Glomerular visceral epithelial cell (primary cell): ENCODE measurements around the gene TENM3.

Source experiments
- DNase-seq: peaks from one replicate; pipeline ENCODE4 v3.0.0-alpha.2; 2016; ENCODE audit errors: extremely low spot score

The TENM3 gene

GRCh38 chr4:182400790-182401189, 157.6 kb downstream of the TENM3 start:
- no peak for DNase-seq

DNA sequence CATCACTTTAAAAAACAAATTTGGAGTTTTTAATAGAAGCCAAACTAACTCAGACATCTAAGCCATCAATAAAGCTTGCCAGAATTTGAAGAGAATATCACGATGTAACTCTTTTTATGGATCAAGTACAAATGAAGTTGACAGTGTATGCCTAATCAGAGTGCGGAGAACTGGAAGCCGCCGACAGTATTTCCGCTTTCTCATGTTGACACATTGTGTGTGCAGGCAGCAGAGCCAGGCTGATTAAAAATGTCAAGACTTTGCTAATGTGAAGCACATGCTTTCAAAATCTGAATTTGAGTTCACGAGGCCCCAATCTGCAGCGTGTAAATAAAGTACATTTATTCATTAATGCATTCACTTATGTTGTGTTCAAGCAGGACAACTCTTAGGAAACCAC, 161.2 kb downstream of the TENM3 start:
- DNase-seq, result no peak

DNA sequence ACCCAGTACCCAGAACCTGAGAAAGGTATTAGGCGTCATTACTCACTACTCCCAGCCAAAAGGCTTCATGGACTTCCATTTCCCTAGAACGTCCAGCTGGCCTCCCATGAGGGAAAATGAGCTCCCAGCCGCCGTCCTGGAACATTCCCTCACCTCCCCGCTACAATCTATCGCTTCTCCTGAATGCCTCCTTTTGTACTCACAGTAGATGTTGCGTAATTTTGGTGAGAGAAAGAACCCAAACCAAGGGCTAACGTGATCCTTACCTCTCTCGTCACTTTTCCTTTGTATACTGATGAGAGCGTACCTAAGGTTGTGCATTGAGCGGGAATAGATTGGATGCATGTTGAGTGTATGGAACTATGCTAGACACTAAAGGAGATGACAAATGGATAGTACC, 161.9 kb downstream of the TENM3 start:
- no peak for DNase-seq

GRCh38 chr4:182409271-182409670, 166.1 kb downstream of the TENM3 start:
- DNase-seq, result no peak

GRCh38 chr4:182411391-182411790, 168.2 kb downstream of the TENM3 start:
- DNase-seq, result no peak

DNA sequence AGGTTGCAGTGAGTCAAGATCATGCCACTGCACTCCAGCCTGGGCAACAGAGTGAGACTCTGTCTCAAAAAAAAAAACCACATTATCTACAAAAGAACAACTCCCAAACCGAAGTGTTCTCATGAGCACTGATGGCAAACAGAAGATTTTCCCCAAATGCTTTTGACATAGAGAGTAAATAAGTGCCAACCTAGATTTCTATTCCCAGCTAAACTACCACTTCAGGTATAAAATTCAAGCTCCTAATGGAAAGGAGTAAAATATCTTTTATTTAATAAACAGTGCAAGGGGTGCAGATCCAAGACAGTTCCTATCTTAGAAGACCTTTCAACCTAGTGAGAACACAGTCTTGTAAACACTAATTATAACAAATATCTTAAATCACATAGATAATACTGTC, 170.3 kb downstream of the TENM3 start:
- no peak for DNase-seq

DNA sequence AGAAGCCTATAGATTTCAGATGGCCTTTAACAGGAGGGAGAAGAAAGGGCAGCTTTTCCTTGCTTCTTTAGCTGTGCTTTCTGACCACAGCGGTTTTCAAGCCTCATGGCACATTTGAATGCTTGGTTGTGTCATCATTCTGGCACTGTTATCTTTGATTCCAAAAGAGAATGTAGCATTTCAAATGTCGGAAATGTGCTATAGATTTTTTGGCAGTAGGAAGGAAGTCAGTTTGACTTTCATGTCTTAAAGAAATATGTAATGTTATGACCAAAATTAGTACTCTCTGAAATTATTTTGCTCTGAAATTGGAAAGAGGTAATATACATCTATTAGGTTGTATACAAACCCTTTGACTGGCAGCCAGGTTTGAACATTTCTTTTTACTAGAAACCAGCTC, 171.9 kb downstream of the TENM3 start:
- DNase-seq, result no peak

DNA sequence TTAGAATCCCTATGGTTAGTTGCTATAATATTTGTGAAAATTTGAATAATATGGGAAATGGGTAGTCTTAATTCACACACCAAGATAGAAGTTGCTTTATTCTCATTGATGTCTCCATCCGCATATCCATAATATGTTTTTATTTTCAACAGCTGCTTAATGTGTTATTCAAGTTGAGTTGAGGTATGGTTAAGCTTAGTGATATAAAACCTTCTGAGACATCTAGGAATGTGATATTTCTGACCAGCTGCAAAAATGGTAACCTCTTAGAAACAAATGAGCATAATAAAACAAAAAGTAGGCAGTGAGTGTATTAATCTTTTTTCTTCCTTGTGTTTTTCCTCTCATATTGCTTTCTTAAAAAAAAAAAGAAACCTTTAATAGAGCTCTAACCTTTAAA, 172.9 kb downstream of the TENM3 start:
- DNase-seq, result no peak

- no peak for DNase-seq
Observed at GRCh38 chr4:182418054-182418734, 175.0 kb downstream of the TENM3 start.

DNA sequence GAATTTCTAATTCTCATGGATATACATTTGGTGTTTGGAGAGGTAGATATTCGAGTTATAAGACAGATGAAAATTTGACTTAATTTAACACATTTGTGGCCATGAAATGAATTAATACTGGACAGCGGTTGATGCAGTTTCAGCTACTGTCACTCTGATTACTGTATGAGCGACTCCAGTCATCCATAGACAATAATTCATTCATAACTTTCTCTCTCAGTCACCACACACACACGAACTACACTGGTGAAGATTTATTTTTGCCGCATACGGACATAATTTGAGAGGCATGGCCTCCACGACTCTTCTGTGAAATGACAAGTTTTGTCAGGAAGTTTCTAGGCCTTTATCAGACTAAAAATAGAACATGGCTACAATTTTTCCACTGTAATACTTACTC, 177.0 kb downstream of the TENM3 start:
- no peak for DNase-seq

DNA sequence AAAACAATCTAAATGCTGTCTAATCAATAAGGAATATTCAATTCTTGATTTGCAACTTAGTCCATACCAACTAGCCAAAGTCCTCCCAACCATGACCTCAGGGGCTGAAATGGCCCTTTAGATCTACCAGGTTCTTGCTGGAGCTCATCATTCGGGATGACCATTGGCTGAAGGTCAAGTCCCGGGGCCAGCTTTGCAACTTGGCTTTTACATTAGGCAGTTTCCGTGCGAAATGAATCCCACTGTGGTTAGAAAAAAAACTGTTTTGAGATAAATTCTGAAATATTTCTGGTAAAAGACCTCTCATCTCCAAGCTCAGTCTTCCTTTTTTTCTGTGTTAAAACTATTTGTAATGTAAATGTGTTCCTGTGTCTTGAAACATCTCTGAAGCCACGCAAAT, 178.6 kb downstream of the TENM3 start:
- no peak for DNase-seq

DNA sequence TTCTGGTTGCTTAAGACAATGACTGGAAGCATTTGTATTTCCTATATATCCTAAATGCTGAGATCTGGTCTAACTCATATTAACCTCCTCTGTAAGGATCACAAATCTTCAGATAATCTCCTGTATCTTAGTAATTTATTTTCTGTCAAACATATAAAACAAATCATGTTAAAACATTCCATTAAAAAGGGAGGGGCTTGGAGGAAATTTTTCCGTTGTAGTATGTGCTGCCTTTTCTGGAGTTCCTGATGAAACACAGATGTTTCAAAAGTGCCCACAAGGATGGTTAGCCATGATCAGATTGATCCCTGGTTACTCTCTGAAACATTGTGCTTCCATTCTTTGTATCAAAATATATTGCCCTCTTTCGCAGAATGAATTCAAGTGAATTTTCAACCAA, 182.1 kb downstream of the TENM3 start:
- DNase-seq, result no peak

DNA sequence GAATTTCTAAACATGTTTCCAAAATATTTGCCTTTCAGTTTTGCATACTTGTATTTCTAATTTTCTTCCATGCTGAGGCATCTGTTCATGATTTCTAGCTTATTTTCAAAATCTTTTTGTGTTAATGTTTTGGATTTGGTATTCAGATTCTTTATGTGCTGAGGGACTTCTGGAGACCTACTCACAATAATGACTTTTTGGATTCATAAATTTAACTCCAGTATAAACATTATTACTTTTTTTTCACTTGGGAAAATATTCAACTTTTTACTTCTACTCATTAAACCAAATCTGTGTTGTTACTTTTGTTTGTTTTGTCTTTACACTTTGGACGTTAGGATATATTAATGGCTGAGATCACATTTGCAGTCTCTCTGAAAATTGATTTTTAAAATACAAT, 183.7 kb downstream of the TENM3 start:
- DNase-seq, result no peak

GRCh38 chr4:182427554-182427953, 184.4 kb downstream of the TENM3 start:
- no peak for DNase-seq

DNA sequence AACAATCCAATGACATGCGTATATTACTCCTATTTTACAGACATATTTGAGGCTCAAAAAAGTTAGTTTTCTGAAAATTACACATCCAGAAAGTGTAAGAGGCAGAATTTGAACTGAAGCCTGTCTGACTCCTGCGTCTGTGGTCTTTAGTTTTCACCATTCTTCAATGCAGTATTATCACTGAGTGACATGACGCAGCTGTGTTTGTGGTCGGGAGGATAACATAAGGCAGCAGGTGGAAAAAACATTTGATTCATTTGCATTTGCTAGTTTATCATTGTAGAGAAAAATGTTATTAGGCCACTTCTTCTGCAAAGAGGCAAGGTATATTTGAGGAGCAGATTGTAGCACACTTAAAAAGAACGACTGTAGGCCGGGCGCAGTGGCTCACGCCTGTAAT, 186.7 kb downstream of the TENM3 start:
- DNase-seq, result no peak

GRCh38 chr4:182432819-182433218, 189.6 kb downstream of the TENM3 start:
- DNase-seq, result no peak

DNA sequence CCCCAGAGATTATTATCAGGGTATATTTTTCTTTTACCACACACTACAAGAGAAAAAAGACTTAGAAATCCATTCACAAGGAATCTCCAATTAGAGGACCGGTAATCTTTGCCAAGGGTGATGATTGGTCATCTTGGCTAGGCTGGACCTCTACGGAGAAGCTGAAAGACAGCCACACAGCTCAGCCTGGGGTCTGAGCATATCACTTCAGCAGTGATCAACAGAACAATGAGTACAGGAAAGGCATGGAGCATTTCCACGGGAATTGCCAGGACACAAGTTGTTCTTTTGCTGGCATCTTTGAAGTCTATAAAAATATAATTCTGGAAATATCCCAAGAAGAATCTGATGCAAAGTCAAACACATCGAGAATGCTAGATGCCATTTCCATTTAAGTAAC, 191.5 kb downstream of the TENM3 start:
- no peak for DNase-seq

- no peak for DNase-seq
Observed at GRCh38 chr4:182435401-182435800, 192.2 kb downstream of the TENM3 start.

DNA sequence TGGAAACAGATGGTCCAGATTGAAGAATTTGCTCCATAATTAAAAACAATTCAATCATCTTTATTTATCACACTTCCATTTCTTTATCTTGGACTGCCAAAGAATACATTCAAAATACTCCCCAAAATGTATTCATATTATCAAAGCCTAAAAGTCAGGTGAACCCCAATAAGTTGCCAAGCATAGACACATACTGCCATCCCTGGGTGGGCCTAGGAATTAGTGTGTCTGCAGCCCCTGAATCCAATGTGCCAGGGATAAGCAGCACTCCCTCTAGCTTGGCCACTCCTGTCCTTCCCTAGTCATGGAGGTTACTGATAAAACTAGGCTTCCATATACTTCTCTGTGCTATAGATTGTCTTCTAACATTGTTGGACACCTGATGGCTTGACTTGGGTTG, 199.9 kb downstream of the TENM3 start:
- DNase-seq, result no peak

DNA sequence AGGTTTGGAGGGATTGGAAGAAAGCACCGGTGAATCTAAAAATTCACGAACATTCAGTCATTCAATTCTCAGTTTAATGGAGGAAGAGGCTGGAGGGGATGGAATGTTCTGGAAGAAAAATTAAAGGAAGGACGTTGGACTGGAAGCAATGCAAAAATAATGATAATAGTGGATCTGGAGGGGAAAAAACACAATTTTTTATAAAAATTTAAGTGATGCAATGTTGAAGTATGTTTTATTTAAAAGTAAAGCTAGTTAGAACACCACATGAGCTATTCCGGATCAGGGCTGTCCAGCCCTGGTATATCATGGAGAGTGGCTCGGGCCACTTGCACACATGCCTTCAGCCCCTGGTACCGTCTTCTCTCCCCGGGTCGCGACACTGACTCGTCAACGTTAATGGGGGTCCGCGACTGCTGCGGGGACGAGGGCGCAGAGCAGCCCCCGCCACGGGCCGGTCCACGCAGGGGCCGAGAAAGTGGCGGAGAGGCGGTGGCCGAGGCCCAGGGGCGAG, 204.6 kb downstream of the TENM3 start:
- DNase-seq, result peak; percentile 4

GRCh38 chr4:182448281-182449151, 205.3 kb downstream of the TENM3 start:
- DNase-seq, result peak; percentile 92

DNA sequence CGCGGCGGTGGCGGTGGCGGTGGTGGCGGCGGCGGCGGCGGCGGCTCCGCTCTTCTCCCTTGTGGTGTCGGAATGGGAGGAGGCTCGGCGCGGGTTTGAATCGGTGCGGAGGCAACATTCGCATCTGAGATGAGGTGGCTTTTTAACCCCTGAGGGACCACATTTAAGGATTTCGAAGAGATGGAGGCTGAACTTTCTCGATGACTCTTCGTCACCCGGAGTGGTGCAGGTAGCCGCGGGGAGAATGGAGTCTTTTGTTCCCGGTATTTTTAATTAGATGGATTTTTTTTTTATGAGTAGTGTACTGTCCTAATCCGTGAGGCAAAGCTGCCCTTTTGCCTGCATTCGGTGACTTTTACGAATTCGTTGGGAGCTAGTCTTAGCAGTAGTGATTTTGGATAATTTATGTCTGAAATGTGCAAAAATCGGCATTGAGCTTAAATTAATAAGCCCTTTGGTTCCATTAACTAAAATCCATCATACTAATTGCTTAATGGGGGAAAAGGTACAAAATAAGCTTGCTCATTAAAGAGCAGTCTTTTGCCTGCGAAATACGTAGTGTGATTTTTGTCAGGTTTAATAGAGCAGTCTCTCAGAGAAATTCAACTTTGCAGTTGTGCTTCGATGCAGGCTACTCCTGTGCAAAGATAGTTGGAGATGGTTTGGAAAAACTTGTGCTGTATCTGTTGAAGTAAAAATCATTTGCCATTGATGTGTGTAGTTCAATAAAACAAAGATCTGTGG, 206.2 kb downstream of the TENM3 start:
- DNase-seq, result peak; percentile 1
